Neural cell (in vitro differentiated cells): ENCODE measurements around the gene PDCD2. TPM values are rescaled to one million over a fixed set of nuclear protein-coding genes. Genes with fewer than 3 reads are reported as not detected.
A peak's percentile ranks its signal among the peaks of the same experiment; 100 is the strongest.

Experiments
- H2AFZ ChIP-seq: fragments of 200-600, 300-800 bp; sonication (generic), shearing (Covaris generic); 2 replicates; pipeline ENCODE4 v1.6.0; 2014; ENCODE audit warnings: low read depth, mild to moderate bottlenecking, antibody characterized with exemption, low read length, moderate library complexity
- H3F3A ChIP-seq: fragments of 200-600 bp; shearing (Covaris generic); 2 replicates; pipeline ENCODE4 v1.6.1; 2016; ENCODE audit warnings: mild to moderate bottlenecking, moderate library complexity, mixed read lengths, antibody characterized with exemption, low read length; ENCODE audit not compliant: insufficient read depth, poor library complexity, severe bottlenecking
- H3K27ac ChIP-seq: fragments of 200-600, 300-800 bp; sonication (generic), shearing (Covaris generic); 2 replicates; pipeline ENCODE4 v1.5.1; 2014; ENCODE audit warnings: mild to moderate bottlenecking, low read length, moderate library complexity
- H3K27me3 ChIP-seq: fragments of 300-800, 200-600 bp; sonication (generic), shearing (Covaris generic); 2 replicates; pipeline ENCODE4 v1.6.0; 2014; ENCODE audit warnings: mild to moderate bottlenecking, low read depth, low read length, moderate library complexity; ENCODE audit not compliant: insufficient read depth
- H3K36me3 ChIP-seq: fragments of 300-800, 200-600 bp; sonication (generic), shearing (Covaris generic); 2 replicates; pipeline ENCODE4 v1.5.1; 2014; ENCODE audit warnings: mild to moderate bottlenecking, antibody characterized with exemption, low read length, moderate library complexity; ENCODE audit not compliant: insufficient read depth
- H3K4me2 ChIP-seq: fragments of 300-800, 200-600 bp; sonication (generic), shearing (Covaris generic); 2 replicates; pipeline ENCODE4 v1.6.0; 2014; ENCODE audit warnings: mild to moderate bottlenecking, low read length
- H3K4me3 ChIP-seq: fragments of 300-800, 200-600 bp; sonication (generic), shearing (Covaris generic); 2 replicates; pipeline ENCODE4 v1.5.1; 2014; ENCODE audit warnings: mild to moderate bottlenecking, low read length, moderate library complexity
- H3K79me2 ChIP-seq: fragments of 200-600 bp; shearing (Covaris generic); replicated peaks from 2 replicates; pipeline ENCODE4 v1.6.0; 2014; ENCODE audit warnings: mild to moderate bottlenecking, low read length, moderate library complexity; ENCODE audit not compliant: insufficient read depth
- H3K9ac ChIP-seq: fragments of 300-800, 200-600 bp; sonication (generic), shearing (Covaris generic); 2 replicates; pipeline ENCODE4 v1.6.1; 2016; ENCODE audit warnings: mild to moderate bottlenecking, low read length, mixed read lengths
- H3K9me2 ChIP-seq: fragments of 200-600 bp; shearing (Covaris generic); 2 replicates; pipeline ENCODE4 v1.6.1; 2016; ENCODE audit warnings: mild to moderate bottlenecking, low read length, mixed read lengths; ENCODE audit not compliant: insufficient read depth
- H3K9me3 ChIP-seq: fragments of 200-600, 300-800 bp; sonication (generic), shearing (Covaris generic); 2 replicates; pipeline ENCODE4 v1.6.1; 2016; ENCODE audit warnings: mild to moderate bottlenecking, mixed run types, low read length, moderate library complexity, mixed read lengths
- H4K20me1 ChIP-seq: fragments of 200-600 bp; shearing (Covaris generic); 2 replicates; pipeline ENCODE4 v1.6.1; 2016; ENCODE audit warnings: mild to moderate bottlenecking, mixed run types; ENCODE audit not compliant: insufficient read depth
- CTCF ChIP-seq: fragments of 450-650 bp; IDR thresholded peaks from 2 replicates; pipeline ENCODE4 v1.5.1; 2014; ENCODE audit warnings: antibody characterized with exemption, mild to moderate bottlenecking, moderate library complexity; ENCODE audit not compliant: poor library complexity, severe bottlenecking
- EP300 ChIP-seq: fragments of 450-650 bp; conservative IDR thresholded peaks from 2 replicates; pipeline ENCODE4 v1.6.1; 2014; ENCODE audit warnings: antibody characterized with exemption, mild to moderate bottlenecking, moderate library complexity; ENCODE audit not compliant: poor library complexity, severe bottlenecking
- EZH2 ChIP-seq: fragments of 200-600, 300-800 bp; shearing (Covaris generic), sonication (generic); IDR thresholded peaks from 2 replicates; pipeline ENCODE4 v1.6.1; 2014; ENCODE audit warnings: antibody characterized with exemption, low read length, borderline replicate concordance, mild to moderate bottlenecking; ENCODE audit not compliant: insufficient read depth, poor library complexity, severe bottlenecking
- MXI1 ChIP-seq: fragments of 450-650 bp; conservative IDR thresholded peaks from 2 replicates; pipeline ENCODE4 v1.6.1; 2014; ENCODE audit warnings: antibody characterized with exemption, mild to moderate bottlenecking; ENCODE audit not compliant: poor library complexity, severe bottlenecking
- POLR2AphosphoS5 ChIP-seq: IDR thresholded peaks from 2 replicates; pipeline ENCODE4 v1.6.1; 2012
- RAD21 ChIP-seq: fragments of 450-650 bp; conservative IDR thresholded peaks from 2 replicates; pipeline ENCODE4 v1.6.1; 2014; ENCODE audit warnings: antibody characterized with exemption, mild to moderate bottlenecking, moderate library complexity
- SMC3 ChIP-seq: fragments of 450-650 bp; conservative IDR thresholded peaks from 2 replicates; pipeline ENCODE4 v1.6.1; 2014; ENCODE audit warnings: antibody characterized with exemption, mild to moderate bottlenecking, moderate library complexity; ENCODE audit not compliant: poor library complexity
- TAF1 ChIP-seq: IDR thresholded peaks from 2 replicates; pipeline ENCODE4 v1.6.1; 2012; ENCODE audit warnings: low read depth
- polyA plus RNA-seq: library from polyadenylated mRNA; depleted of rRNA; stranded (reverse); fragments of >200 nt; gene quantifications from 2 replicates; pipeline ENCODE4 v1.2.3, GENCODE V29; 2014
- TF ChIP-seq, protein P1 (sequence below): IDR thresholded peaks from 2 replicates; pipeline ENCODE4 v1.6.1; 2012; ENCODE audit warnings: borderline replicate concordance

PDCD2 gene
- polyA plus RNA-seq, 1 donor from 2014 or later, result 132 TPM

DNA sequence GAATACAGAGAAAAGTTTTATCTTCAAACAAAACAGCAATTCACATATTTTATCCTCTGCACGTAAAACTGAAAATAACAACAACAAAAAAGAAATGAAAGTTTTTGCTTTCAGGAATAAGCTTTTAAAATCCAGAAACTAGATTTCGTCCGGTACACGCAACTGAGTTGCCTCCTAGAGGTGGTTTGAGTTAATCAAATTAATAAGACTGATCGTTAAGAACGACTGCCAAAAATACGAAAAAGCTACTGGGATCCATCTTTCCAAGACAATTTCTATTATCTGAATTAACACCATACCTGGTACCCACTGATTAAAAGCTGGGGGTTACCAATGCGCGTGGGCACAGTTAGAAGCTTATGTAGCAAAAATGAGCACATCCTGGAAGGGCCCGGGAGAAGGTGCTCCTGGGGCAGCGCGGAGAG is 669 bp downstream of the PDCD2 start:
- no peaks in the 10 kb centered on the region for H3K27me3 ChIP-seq

DNA sequence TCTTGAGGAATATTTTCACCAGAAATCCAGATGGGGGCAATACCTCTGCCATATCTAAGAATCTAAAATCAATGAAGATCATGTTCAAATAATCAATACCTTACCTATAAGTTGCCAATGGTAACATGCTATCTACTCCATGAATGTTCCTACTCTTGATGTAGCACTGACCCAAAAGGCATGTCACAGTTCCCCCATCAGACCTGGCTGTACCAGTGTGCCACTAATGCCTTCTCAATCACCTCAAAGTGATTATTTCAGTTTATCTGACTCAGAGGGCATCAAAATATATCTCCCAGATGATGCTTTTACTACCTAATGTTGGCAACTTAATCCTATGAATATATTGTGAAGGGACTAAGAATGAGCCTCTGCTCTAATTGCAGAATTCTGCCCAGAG is 5.5 kb downstream of the PDCD2 start:
- no peaks in the 10 kb centered on the region for H3K9me2 ChIP-seq
- H4K20me1 ChIP-seq, result no peaks in the 10 kb centered on the region
- no peaks in the 10 kb centered on the region for H3K27me3 ChIP-seq
- H3K4me3 ChIP-seq, result no peak overlapping the region
- no peak overlapping the region for H3K27ac ChIP-seq
- H3K9me3 ChIP-seq, result no peaks in the 10 kb centered on the region
- H3K4me2 ChIP-seq, result no peak overlapping the region
- H2AFZ ChIP-seq, result no peak overlapping the region
- H3K79me2 ChIP-seq, result no peaks in the 10 kb centered on the region
- TF ChIP-seq POLR2AphosphoS5, result no peak
- no peak for TF ChIP-seq TAF1
- no peak for TF ChIP-seq SMC3
- no peak for TF ChIP-seq EP300
- TF ChIP-seq, protein P1, sequence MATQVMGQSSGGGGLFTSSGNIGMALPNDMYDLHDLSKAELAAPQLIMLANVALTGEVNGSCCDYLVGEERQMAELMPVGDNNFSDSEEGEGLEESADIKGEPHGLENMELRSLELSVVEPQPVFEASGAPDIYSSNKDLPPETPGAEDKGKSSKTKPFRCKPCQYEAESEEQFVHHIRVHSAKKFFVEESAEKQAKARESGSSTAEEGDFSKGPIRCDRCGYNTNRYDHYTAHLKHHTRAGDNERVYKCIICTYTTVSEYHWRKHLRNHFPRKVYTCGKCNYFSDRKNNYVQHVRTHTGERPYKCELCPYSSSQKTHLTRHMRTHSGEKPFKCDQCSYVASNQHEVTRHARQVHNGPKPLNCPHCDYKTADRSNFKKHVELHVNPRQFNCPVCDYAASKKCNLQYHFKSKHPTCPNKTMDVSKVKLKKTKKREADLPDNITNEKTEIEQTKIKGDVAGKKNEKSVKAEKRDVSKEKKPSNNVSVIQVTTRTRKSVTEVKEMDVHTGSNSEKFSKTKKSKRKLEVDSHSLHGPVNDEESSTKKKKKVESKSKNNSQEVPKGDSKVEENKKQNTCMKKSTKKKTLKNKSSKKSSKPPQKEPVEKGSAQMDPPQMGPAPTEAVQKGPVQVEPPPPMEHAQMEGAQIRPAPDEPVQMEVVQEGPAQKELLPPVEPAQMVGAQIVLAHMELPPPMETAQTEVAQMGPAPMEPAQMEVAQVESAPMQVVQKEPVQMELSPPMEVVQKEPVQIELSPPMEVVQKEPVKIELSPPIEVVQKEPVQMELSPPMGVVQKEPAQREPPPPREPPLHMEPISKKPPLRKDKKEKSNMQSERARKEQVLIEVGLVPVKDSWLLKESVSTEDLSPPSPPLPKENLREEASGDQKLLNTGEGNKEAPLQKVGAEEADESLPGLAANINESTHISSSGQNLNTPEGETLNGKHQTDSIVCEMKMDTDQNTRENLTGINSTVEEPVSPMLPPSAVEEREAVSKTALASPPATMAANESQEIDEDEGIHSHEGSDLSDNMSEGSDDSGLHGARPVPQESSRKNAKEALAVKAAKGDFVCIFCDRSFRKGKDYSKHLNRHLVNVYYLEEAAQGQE, result no peak
- no peak for TF ChIP-seq MXI1
- TF ChIP-seq RAD21, result no peak
- peaks cover 20% of the 10 kb centered on the region for H3K36me3 ChIP-seq
- no peak overlapping the region for H3K9ac ChIP-seq
- H3F3A ChIP-seq, result no peaks in the 10 kb centered on the region

More for the DNA sequence above, 669 bp downstream of the PDCD2 start:
- H3K36me3 ChIP-seq, result peaks cover 11% of the 10 kb centered on the region
- no peaks in the 10 kb centered on the region for H3K79me2 ChIP-seq
- H3K4me2 ChIP-seq, result peak overlapping the region; percentile 99
- TF ChIP-seq MXI1 (no peak), CTCF (no peak), TAF1 (no peak), EZH2 (no peak), EP300 (no peak), RAD21 (no peak), SMC3 (no peak), POLR2AphosphoS5 (no peak)
- TF ChIP-seq, protein P1, result no peak
- H3K9ac ChIP-seq, result peak overlapping the region; percentile 86
- H2AFZ ChIP-seq, result peak overlapping the region; percentile 14
- no peaks in the 10 kb centered on the region for H3K9me3 ChIP-seq
- H4K20me1 ChIP-seq, result no peaks in the 10 kb centered on the region
- no peaks in the 10 kb centered on the region for H3F3A ChIP-seq
- H3K9me2 ChIP-seq, result no peaks in the 10 kb centered on the region
- H3K4me3 ChIP-seq, result peak overlapping the region; percentile 87
- H3K27ac ChIP-seq, result peak overlapping the region; percentile 83
